HepG2 (cell line): ENCODE data around the gene RPS14. TPM values are rescaled to one million over a fixed set of nuclear protein-coding genes. Genes with fewer than 3 reads are reported as not detected.

Source experiments
- ATAC-seq: fragments of 200-7000 bp; cut with Tn5 transposase; 3 replicates; pipeline ENCODE4 v1.9.1; 2020; ENCODE audit warnings: mild to moderate bottlenecking, moderate library complexity
- BruUV-seq: library from RNA; stranded (reverse); fragments of 400-500 nt; replicated peaks from 2 replicates; lab custom pipeline; 2021; lab: Mats Ljungman, UMichigan
- CTCF ChIA-PET: fragments of 300-600 bp; formaldehyde crosslinking; extraction: SDS; loops from one replicate; lab custom pipeline; 2021; ENCODE audit warnings: low total read pairs, inconsistent platforms, low intra/inter-chr PET ratio; lab: Yijun Ruan, JAX
- POLR2A ChIA-PET: fragments of 350-600 bp; sonication (Branson Sonifier 250); formaldehyde crosslinking; loops from one replicate; lab custom pipeline; 2020; ENCODE audit warnings: antibody characterized with exemption, inconsistent platforms; lab: Yijun Ruan, JAX
- DNase-seq: peaks from one replicate; pipeline ENCODE4 v3.0.0-alpha.2; 2015; ENCODE audit warnings: low spot score
- FAIRE-seq: peaks from 3 replicates; lab custom pipeline; 2011; peaks lifted over from hg19 to GRCh38; lab: Jason Lieb, UNC
- H2AFZ ChIP-seq: one replicate; pipeline ENCODE4 v1.6.1; 2011; ENCODE audit warnings: low read length, inconsistent platforms
- H3K27ac ChIP-seq: fragments of 300-600 bp; 3 replicates; pipeline ENCODE4 v1.8.0; 2011; ENCODE audit warnings: mixed run types, mild to moderate bottlenecking, mixed read lengths, low read length, inconsistent platforms; ENCODE audit not compliant: insufficient read depth; ENCODE audit errors: extremely low read length
- H3K27me3 ChIP-seq, 2 experiments: fragments of 200-600 bp in 1 of 2; 2 replicates in 1 of 2; 3 replicates in 1 of 2; pipeline versions ENCODE4 v1.6.0 to v1.8.0; 2011; ENCODE audit warnings: low read length in 2 of 2, mild to moderate bottlenecking in 2 of 2, moderate library complexity in 2 of 2, inconsistent platforms in 1 of 2; ENCODE audit not compliant: insufficient read depth in 2 of 2, control insufficient read depth in 1 of 2
- H3K36me3 ChIP-seq, 2 experiments: fragments of 200-600 bp in 1 of 2; replicated peaks in 1 of 2; 2 replicates in 1 of 2; 3 replicates in 1 of 2; pipeline versions ENCODE4 v1.5.1 to v1.8.0; 2011; ENCODE audit warnings: low read length in 2 of 2, inconsistent platforms in 1 of 2; ENCODE audit not compliant: insufficient read depth in 2 of 2, control insufficient read depth in 1 of 2
- H3K4me1 ChIP-seq: 2 replicates; pipeline ENCODE4 v1.5.1; 2012; ENCODE audit warnings: low read length, inconsistent platforms; ENCODE audit not compliant: insufficient read depth
- H3K4me2 ChIP-seq: 2 replicates; pipeline ENCODE4 v1.6.0; 2011; ENCODE audit warnings: low read depth, low read length, inconsistent platforms
- H3K4me3 ChIP-seq, 3 experiments: fragments of 200-600 bp in 1 of 3; sonication (generic), shearing (Covaris generic) in 1 of 3; replicated peaks in 1 of 3; 2 replicates each; pipeline ENCODE4 v1.5.1; 2011 to 2016; ENCODE audit warnings: low read length in 3 of 3, inconsistent platforms in 2 of 3, low read depth in 2 of 3, mild to moderate bottlenecking in 2 of 3, control low read depth in 1 of 3, mixed read lengths in 1 of 3; ENCODE audit not compliant: insufficient read depth in 1 of 3
- H3K79me2 ChIP-seq: one replicate; pipeline ENCODE4 v1.6.1; 2011; ENCODE audit warnings: low read length, inconsistent platforms; ENCODE audit not compliant: insufficient read depth
- H3K9ac ChIP-seq: 2 replicates; pipeline ENCODE4 v1.6.0; 2011; ENCODE audit warnings: mild to moderate bottlenecking, low read depth, low read length, inconsistent platforms; ENCODE audit not compliant: insufficient read depth
- H3K9me3 ChIP-seq: 2 replicates; pipeline ENCODE4 v1.5.1; 2012; ENCODE audit warnings: mild to moderate bottlenecking, low read length
- H4K20me1 ChIP-seq: 2 replicates; pipeline ENCODE4 v1.6.0; 2011; ENCODE audit warnings: inconsistent platforms, mild to moderate bottlenecking, low read length, moderate library complexity; ENCODE audit not compliant: insufficient read depth
- BHLHE40 ChIP-seq: IDR thresholded peaks from 2 replicates; pipeline ENCODE4 v1.6.1; 2011; ENCODE audit warnings: low read length, improper control_type of control experiment
- CBX2 ChIP-seq, 2 experiments: fragments of 200-600 bp in 1 of 2; sonication (generic); formaldehyde crosslinking in 1 of 2; IDR thresholded peaks; 2 replicates each; pipeline versions ENCODE4 v1.7.0 to v1.8.1; 2018 to 2022; ENCODE audit warnings: low read depth in 2 of 2, low read length in 1 of 2, mild to moderate bottlenecking in 1 of 2, missing genetic modification reagents in 1 of 2
- EP300 ChIP-seq, 3 experiments: sonication (generic) in 1 of 3; formaldehyde crosslinking in 1 of 3; IDR thresholded peaks; 2 replicates each; pipeline versions ENCODE4 v1.5.1 to v1.6.1; 2011 to 2020; ENCODE audit warnings: low read depth in 2 of 3, low read length in 2 of 3, borderline replicate concordance in 1 of 3, improper control_type of control experiment in 1 of 3, mild to moderate bottlenecking in 1 of 3, missing genetic modification reagents in 1 of 3, moderate library complexity in 1 of 3
- NFE2 ChIP-seq: sonication (generic); formaldehyde crosslinking; IDR thresholded peaks from 2 replicates; pipeline ENCODE4 v1.4.0; 2020; ENCODE audit warnings: missing genetic modification reagents
- RCOR2 ChIP-seq: IDR thresholded peaks from 2 replicates; pipeline ENCODE4 v1.6.1; 2016; ENCODE audit warnings: missing biosample characterization, missing genetic modification reagents
- RELA ChIP-seq: sonication (generic); formaldehyde crosslinking; IDR thresholded peaks from 2 replicates; pipeline ENCODE4 v1.4.0; 2020; ENCODE audit warnings: missing genetic modification reagents
- ZBTB38 ChIP-seq: sonication (generic); formaldehyde crosslinking; IDR thresholded peaks from 2 replicates; pipeline ENCODE4 v1.5.1; 2020; ENCODE audit warnings: mild to moderate bottlenecking, missing genetic modification reagents
- ZNF263 ChIP-seq: sonication (generic); formaldehyde crosslinking; IDR thresholded peaks from 2 replicates; pipeline ENCODE4 v1.4.0; 2020; ENCODE audit warnings: missing genetic modification reagents
- ZNF562 ChIP-seq: sonication (generic); formaldehyde crosslinking; IDR thresholded peaks from 2 replicates; pipeline ENCODE4 v1.8.0; 2022; ENCODE audit warnings: missing genetic modification reagents, borderline replicate concordance
- ZNF687 ChIP-seq: sonication (generic); formaldehyde crosslinking; IDR thresholded peaks from 2 replicates; pipeline ENCODE4 v1.5.1; 2020; ENCODE audit warnings: mild to moderate bottlenecking, missing genetic modification reagents, moderate library complexity
- WGBS: methylation state at CpG from one replicate; pipeline ENCODE4 v1.1.6; 2017; ENCODE audit warnings: low lambda C conversion rate; 5-methylcytosine and 5-hydroxymethylcytosine counted together
- in situ Hi-C: cut with HindIII; loops from 2 replicates; pipeline ENCODE4 v1.10.0; 2017; ENCODE audit warnings: low pct_unique_long_range_greater_than_20kb; ENCODE audit not compliant: extremely low pct_ligation_motif_present
- intact Hi-C: fragments of 100-400 bp; cut with micrococcal nuclease; formaldehyde crosslinking; loops from one replicate; pipeline ENCODE4 v1.10.0; 2022; ENCODE audit not compliant: unreplicated experiment
- polyA plus RNA-seq, 8 experiments: library from polyadenylated mRNA; depleted of rRNA in 3 of 8; stranded (reverse) in 7 of 8; unstranded in 1 of 8; fragments of >200 nt; fragmentation: Illumina TruSeq in 4 of 8; extraction: Trizol in 4 of 8; gene quantifications; 2 replicates each; pipeline versions ENCODE4 v1.2.1 to v1.2.3, GENCODE V29; 2011 to 2016; ENCODE audit warnings: low read depth in 4 of 8, missing spikeins in 1 of 8, mixed read lengths in 1 of 8; ENCODE audit not compliant: insufficient read depth in 1 of 8
- total RNA-seq, 5 experiments: library from RNA; depleted of rRNA; stranded (reverse); fragments of >200 nt; fragmentation: Illumina TruSeq; extraction: Trizol; gene quantifications; 2 replicates each; pipeline ENCODE4 v1.2.3, GENCODE V29; 2016; ENCODE audit warnings: low read depth in 1 of 5

The RPS14 gene
- total and polyA plus RNA-seq, 2 of the 13 experiments (the other 11 are each of a cell fraction or from before 2014, with no cell fraction given), result 2,116 to 3,295 TPM

- in situ Hi-C loops, result no loop called here
- intact Hi-C loops, result no loop called here
- ChIA-PET POLR2A (interaction anchor here (2.1 kb wide), 1 partner anchor 19 kb away, joined by 9 read pairs; the partner anchor contains the start of gene RPS14), CTCF (no interaction called here)
- Histone ChIP-seq H3K4me3 (peak overlapping the region in 1 of 3 experiments; percentile 36; a peak in 2 of 6 replicates), H3K4me2 (peak overlapping the region; percentile 66), H3K4me1 (peaks cover 45% of the 10 kb centered on the region), H3K27ac (no peak overlapping the region), H3K9ac (no peak overlapping the region), H3K36me3 (no peaks in the 10 kb centered on the region), H3K27me3 (no peaks in the 10 kb centered on the region; a peak in 1 of 5 replicates), H3K9me3 (no peaks in the 10 kb centered on the region), H3K79me2 (no peaks in the 10 kb centered on the region), H2AFZ (no peak overlapping the region), H4K20me1 (no peaks in the 10 kb centered on the region)
- no peak for ATAC-seq
- FAIRE-seq, result no peak
- TF ChIP-seq CBX2 (IDR thresholded peaks at IDR 0.05; ENCODE audit: low read depth, low read length) (no peak), CBX2 (CRISPR knock-in tag; IDR thresholded peaks at IDR 0.05; ENCODE audit: low read depth) (no peak), ZNF687 (CRISPR knock-in tag) (peak; percentile 31; the same call in 1 of the 2 replicates), ZBTB38 (CRISPR knock-in tag) (no peak), NFE2 (CRISPR knock-in tag) (no peak), ZNF562 (CRISPR knock-in tag) (no peak), RCOR2 (CRISPR knock-in tag) (no peak), RELA (CRISPR knock-in tag) (no peak), ZNF263 (peak; percentile 46; the same call in 1 of the 2 replicates), EP300 (IDR thresholded peaks at IDR 0.05; ENCODE audit: low read depth in 2 of 2, low read length in 2 of 2) (no peak), EP300 (CRISPR knock-in tag; IDR thresholded peaks at IDR 0.05; ENCODE audit: borderline replicate concordance) (no peak), BHLHE40 (peak; percentile 60)
- BruUV-seq, result no TSS peak
- DNase-seq, result no peak
- 44% methylated on average over 18 of the region's 18 CpGs for WGBS
Measured at GRCh38 chr5:150431048-150431447, 18.5 kb downstream of the RPS14 start.
